HCT116 (cell line): ENCODE data around the gene THRB. TPM values are rescaled to one million over a fixed set of nuclear protein-coding genes. Genes with fewer than 3 reads are reported as not detected.

Experiments
- ATAC-seq: fragments of 200-7000 bp; cut with Tn5 transposase; 2 replicates; pipeline ENCODE4 v1.9.1; 2020; ENCODE audit warnings: mild to moderate bottlenecking, moderate library complexity
- BruUV-seq: library from RNA; stranded (reverse); fragments of 400-500 nt; replicated peaks from 2 replicates; lab custom pipeline; 2021; lab: Mats Ljungman, UMichigan
- CTCF ChIA-PET: fragments of 300-600 bp; sonication (Branson Sonifier 250); formaldehyde crosslinking; loops from one replicate; lab custom pipeline; 2021; ENCODE audit warnings: antibody characterized with exemption; lab: Charles Lee
- POLR2A ChIA-PET: fragments of 300-600, 350-600 bp; sonication (Branson Sonifier 250); formaldehyde crosslinking; loops from one replicate; lab custom pipeline; 2021; ENCODE audit warnings: antibody characterized with exemption; lab: Charles Lee
- RAD21 ChIA-PET, 2 experiments: fragments of 300-600 bp; sonication (Branson Sonifier 250); formaldehyde crosslinking; loops; one replicate each; lab custom pipeline; 2023; ENCODE audit warnings: low total read pairs in 2 of 2; ENCODE audit not compliant: uncharacterized antibody in 2 of 2, unreplicated experiment in 2 of 2, low non-redundant PET in 1 of 2; lab: Charles Lee
- DNase-seq: peaks from one replicate; pipeline ENCODE4 v3.0.0-alpha.2; 2010; ENCODE audit warnings: low read depth, low spot score
- H2AFZ ChIP-seq: fragments of 200-600 bp; shearing (Covaris generic), sonication (generic); 2 replicates; pipeline ENCODE4 v1.6.1; 2017; ENCODE audit warnings: low read depth, mixed run types, mixed read lengths, antibody characterized with exemption, low read length; ENCODE audit not compliant: poor library complexity, severe bottlenecking
- H3K27ac ChIP-seq: 2 replicates; pipeline ENCODE4 v1.5.1; 2012; ENCODE audit warnings: low read depth, low read length
- H3K27me3 ChIP-seq: fragments of 200-600 bp; sonication (generic); 2 replicates; pipeline ENCODE4 v1.6.1; 2016; ENCODE audit warnings: mixed run types, low read length, mixed read lengths; ENCODE audit not compliant: insufficient read depth
- H3K36me3 ChIP-seq, 2 experiments: fragments of 200-500 bp in 1 of 2; fragments of 200-600 bp in 1 of 2; sonication (Bioruptor generic) in 1 of 2; sonication (generic) in 1 of 2; 2 replicates each; pipeline versions ENCODE4 v1.5.1 to v1.6.1; 2014 to 2016; ENCODE audit warnings: low read length in 2 of 2, inconsistent platforms in 1 of 2, mixed read lengths in 1 of 2, mixed run types in 1 of 2; ENCODE audit not compliant: insufficient read depth in 2 of 2, control insufficient read depth in 1 of 2
- H3K4me1 ChIP-seq, 2 experiments: fragments of 200-600 bp in 1 of 2; sonication (generic) in 1 of 2; 2 replicates each; pipeline versions ENCODE4 v1.5.1 to v1.6.1; 2012 to 2017; ENCODE audit warnings: low read length in 2 of 2, inconsistent platforms in 1 of 2, mild to moderate bottlenecking in 1 of 2, mixed read lengths in 1 of 2, mixed run types in 1 of 2, moderate library complexity in 1 of 2; ENCODE audit not compliant: insufficient read depth in 2 of 2, control insufficient read depth in 1 of 2
- H3K4me2 ChIP-seq: fragments of 200-600 bp; sonication (generic); 2 replicates; pipeline ENCODE4 v1.6.1; 2017; ENCODE audit warnings: mixed run types, low read length, mixed read lengths
- H3K4me3 ChIP-seq, 2 experiments: fragments of 200-600 bp in 1 of 2; sonication (generic) in 1 of 2; replicated peaks in 1 of 2; 2 replicates each; pipeline ENCODE4 v1.5.1; 2011 to 2016; ENCODE audit warnings: low read length in 2 of 2, control low read depth in 1 of 2, low read depth in 1 of 2, mild to moderate bottlenecking in 1 of 2, mixed read lengths in 1 of 2, mixed run types in 1 of 2
- H3K79me2 ChIP-seq: fragments of 200-600 bp; sonication (generic); 2 replicates; pipeline ENCODE4 v1.6.1; 2017; ENCODE audit warnings: mild to moderate bottlenecking, mixed run types, low read length, moderate library complexity, mixed read lengths; ENCODE audit not compliant: insufficient read depth
- H3K9ac ChIP-seq: fragments of 200-600 bp; sonication (generic); 2 replicates; pipeline ENCODE4 v1.6.1; 2016; ENCODE audit warnings: low read length, mixed read lengths
- H3K9me2 ChIP-seq: fragments of 200-600 bp; sonication (generic), shearing (Covaris generic); 2 replicates; pipeline ENCODE4 v1.6.1; 2017; ENCODE audit warnings: mixed run types, mild to moderate bottlenecking, moderate library complexity; ENCODE audit not compliant: insufficient read depth
- H3K9me3 ChIP-seq, 2 experiments: fragments of 200-500 bp in 1 of 2; fragments of 200-600 bp in 1 of 2; sonication (Bioruptor generic) in 1 of 2; sonication (generic) in 1 of 2; 2 replicates each; pipeline ENCODE4 v1.6.1; 2014 to 2017; ENCODE audit warnings: low read length in 2 of 2, mixed read lengths in 2 of 2, inconsistent platforms in 1 of 2, low read depth in 1 of 2, mild to moderate bottlenecking in 1 of 2, mixed run types in 1 of 2, moderate library complexity in 1 of 2; ENCODE audit not compliant: control insufficient read depth in 1 of 2, insufficient read depth in 1 of 2
- H4K20me1 ChIP-seq: fragments of 200-600 bp; sonication (generic), shearing (Covaris generic); 2 replicates; pipeline ENCODE4 v1.6.1; 2017; ENCODE audit warnings: mixed run types, mild to moderate bottlenecking, moderate library complexity; ENCODE audit not compliant: insufficient read depth
- ATF3 ChIP-seq: IDR thresholded peaks from 2 replicates; pipeline ENCODE4 v1.6.1; 2012
- CBX3 ChIP-seq: IDR thresholded peaks from 2 replicates; pipeline ENCODE4 v1.6.1; 2012; ENCODE audit warnings: low read depth
- CTCF ChIP-seq, 3 experiments: fragments of 200-600 bp in 1 of 3; sonication (generic) in 1 of 3; IDR thresholded peaks in 2 of 3; conservative IDR thresholded peaks in 1 of 3; 2 replicates each; pipeline ENCODE4 v1.5.1; 2012 to 2017; ENCODE audit warnings: low read depth in 2 of 3, low read length in 2 of 3, antibody characterized with exemption in 1 of 3, borderline replicate concordance in 1 of 3, control low read depth in 1 of 3, mild to moderate bottlenecking in 1 of 3, mixed read lengths in 1 of 3, mixed run types in 1 of 3, moderate library complexity in 1 of 3; ENCODE audit not compliant: insufficient read depth in 1 of 3
- ELF1 ChIP-seq: IDR thresholded peaks from 2 replicates; pipeline ENCODE4 v1.6.1; 2012; ENCODE audit warnings: low read depth, borderline replicate concordance
- EZH2 ChIP-seq: fragments of 200-600 bp; sonication (generic); IDR thresholded peaks from 2 replicates; pipeline ENCODE4 v1.6.1; 2017; ENCODE audit warnings: antibody characterized with exemption, mixed run types
- EZH2phosphoT487 ChIP-seq: fragments of 200-600 bp; IDR thresholded peaks from 2 replicates; pipeline ENCODE4 v1.6.1; 2018; ENCODE audit warnings: antibody characterized with exemption, borderline replicate concordance
- FOSL1 ChIP-seq: IDR thresholded peaks from 2 replicates; pipeline ENCODE4 v1.6.1; 2012; ENCODE audit warnings: low read depth
- JUND ChIP-seq: IDR thresholded peaks from 2 replicates; pipeline ENCODE4 v1.6.1; 2012
- MAX ChIP-seq: IDR thresholded peaks from 2 replicates; pipeline ENCODE4 v1.6.1; 2012
- POLR2A ChIP-seq: IDR thresholded peaks from 2 replicates; pipeline ENCODE4 v1.7.0; 2011; ENCODE audit warnings: borderline replicate concordance; ENCODE audit not compliant: insufficient read depth, insufficient read length; ENCODE audit errors: extremely low read depth
- POLR2AphosphoS5 ChIP-seq: IDR thresholded peaks from 2 replicates; pipeline ENCODE4 v1.6.1; 2011; ENCODE audit warnings: mild to moderate bottlenecking, low read depth, low read length, moderate library complexity
- RAD21 ChIP-seq: IDR thresholded peaks from 2 replicates; pipeline ENCODE4 v1.6.1; 2012; ENCODE audit warnings: low read depth, mild to moderate bottlenecking
- REST ChIP-seq: IDR thresholded peaks from 2 replicates; pipeline ENCODE4 v1.6.1; 2012; ENCODE audit warnings: low read depth
- SIN3A ChIP-seq: IDR thresholded peaks from 2 replicates; pipeline ENCODE4 v1.6.1; 2012; ENCODE audit warnings: low read depth
- SP1 ChIP-seq: IDR thresholded peaks from 2 replicates; pipeline ENCODE4 v1.6.1; 2012; ENCODE audit warnings: low read depth
- SRF ChIP-seq: IDR thresholded peaks from 2 replicates; pipeline ENCODE4 v1.6.1; 2012; ENCODE audit warnings: low read depth
- TCF7L2 ChIP-seq: IDR thresholded peaks from 2 replicates; pipeline ENCODE4 v1.7.0; 2011; ENCODE audit warnings: borderline replicate concordance, inconsistent platforms; ENCODE audit not compliant: insufficient read depth, insufficient read length; ENCODE audit errors: extremely low read depth
- YY1 ChIP-seq: IDR thresholded peaks from 2 replicates; pipeline ENCODE4 v1.6.1; 2011; ENCODE audit warnings: low read length, low read depth, moderate library complexity, mild to moderate bottlenecking; ENCODE audit not compliant: insufficient replicate concordance; ENCODE audit errors: extremely low read depth
- ZFX ChIP-seq: fragments of 450-650 bp; IDR thresholded peaks from 2 replicates; pipeline ENCODE4 v1.6.1; 2017
- ZNF274 ChIP-seq: fragments of 200-500 bp; sonication (Bioruptor generic); IDR thresholded peaks from 2 replicates; pipeline ENCODE4 v1.6.1; 2014; ENCODE audit warnings: mild to moderate bottlenecking, low read depth, low read length, inconsistent platforms
- intact Hi-C: fragments of 100-400 bp; cut with micrococcal nuclease; formaldehyde crosslinking; loops from 2 replicates; pipeline ENCODE4 v1.10.0; 2022
- total RNA-seq: library from RNA; stranded (reverse); gene quantifications from one replicate; pipeline ENCODE4 v1.2.1, GENCODE V29; 2021; ENCODE audit not compliant: unreplicated experiment

Gene THRB
- total RNA-seq, 1 experiment from 2014 or later = 2.5 TPM

GRCh38 chr3:24294150-24294549 is 200.5 kb downstream of the THRB start:
- Histone ChIP-seq H3K9ac (no peak overlapping the region), H4K20me1 (no peaks in the 10 kb centered on the region), H3K27me3 (no peaks in the 10 kb centered on the region), H3K9me3 (no peaks in the 10 kb centered on the region; a peak in 1 of 4 replicates), H3K36me3 (no peaks in the 10 kb centered on the region), H3K4me1 (no peaks in the 10 kb centered on the region), H2AFZ (no peak overlapping the region), H3K4me3 (no peak overlapping the region), H3K27ac (no peak overlapping the region), H3K4me2 (no peak overlapping the region), H3K79me2 (no peaks in the 10 kb centered on the region), H3K9me2 (no peaks in the 10 kb centered on the region)
- CTCF ChIA-PET = no interaction called here
- no peak for TF ChIP-seq MAX
- TF ChIP-seq CTCF (IDR thresholded peaks at IDR 0.05 in 2 of 3, conservative IDR thresholded peaks at IDR 0.05 in 1 of 3; ENCODE audit: borderline replicate concordance in 1 of 3, insufficient read depth in 1 of 3, low read depth in 2 of 3, low read length in 2 of 3) = no peak
- TF ChIP-seq EZH2 = no peak
- TF ChIP-seq EZH2phosphoT487 = no peak
- no peak for TF ChIP-seq FOSL1
- TF ChIP-seq CBX3 = no peak
- TF ChIP-seq JUND = no peak
- TF ChIP-seq ATF3 = no peak
- no peak for TF ChIP-seq POLR2AphosphoS5
- no peak for TF ChIP-seq SRF
- no peak for TF ChIP-seq REST
- no peak for TF ChIP-seq ZNF274
- TF ChIP-seq ELF1 = no peak
- TF ChIP-seq SIN3A = no peak
- TF ChIP-seq YY1 = no peak
- no peak for TF ChIP-seq ZFX
- no peak for TF ChIP-seq RAD21
- no peak for TF ChIP-seq TCF7L2
- no peak for TF ChIP-seq POLR2A
- no peak for TF ChIP-seq SP1
- RAD21 ChIA-PET = no interaction called here
- no peak for DNase-seq
- intact Hi-C loops = no loop called here
- POLR2A ChIA-PET = no interaction called here
- no peak for ATAC-seq
- BruUV-seq = no TSS peak
